Neural progenitor cell (in vitro differentiated cells): Measurements from ENCODE around the gene SMIM41. TPM values are rescaled to one million over a fixed set of nuclear protein-coding genes. Genes with fewer than 3 reads are reported as not detected.
A peak's percentile ranks its signal among the peaks of the same experiment; 100 is the strongest.

Experiments
- DNase-seq: peaks from one replicate; pipeline ENCODE4 v3.0.0-alpha.2; 2016; ENCODE audit warnings: low spot score
- H2AFZ ChIP-seq: fragments of 200-600 bp; sonication (generic); replicated peaks from 2 replicates; pipeline ENCODE4 v1.6.1; 2016; ENCODE audit warnings: antibody characterized with exemption
- H3F3A ChIP-seq: fragments of 200-600 bp; sonication (generic); 2 replicates; pipeline ENCODE4 v1.6.1; 2016; ENCODE audit warnings: antibody characterized with exemption, low read depth
- H3K27ac ChIP-seq: fragments of 200-600 bp; sonication (generic); 2 replicates; pipeline ENCODE4 v1.5.1; 2016; ENCODE audit warnings: mild to moderate bottlenecking
- H3K27me3 ChIP-seq: fragments of 200-600 bp; sonication (generic); 2 replicates; pipeline ENCODE4 v1.6.1; 2016; ENCODE audit warnings: mild to moderate bottlenecking, moderate library complexity
- H3K36me3 ChIP-seq: fragments of 200-600 bp; sonication (generic); 2 replicates; pipeline ENCODE4 v1.5.1; 2016
- H3K4me1 ChIP-seq: fragments of 200-600 bp; sonication (generic); 2 replicates; pipeline ENCODE4 v1.6.1; 2016; ENCODE audit warnings: mixed run types
- H3K4me2 ChIP-seq: fragments of 200-600 bp; sonication (generic); 2 replicates; pipeline ENCODE4 v1.6.1; 2016
- H3K4me3 ChIP-seq: fragments of 200-600 bp; sonication (generic); 2 replicates; pipeline ENCODE4 v1.5.1; 2016
- H3K79me2 ChIP-seq: fragments of 200-600 bp; sonication (generic); 2 replicates; pipeline ENCODE4 v1.6.1; 2016; ENCODE audit warnings: low read depth
- H3K9ac ChIP-seq: fragments of 200-600 bp; sonication (generic); 2 replicates; pipeline ENCODE4 v1.6.1; 2016
- H3K9me3 ChIP-seq: fragments of 200-600 bp; sonication (generic); 2 replicates; pipeline ENCODE4 v1.5.1; 2016; ENCODE audit warnings: low read depth
- H4K20me1 ChIP-seq: fragments of 200-600 bp; sonication (generic); 2 replicates; pipeline ENCODE4 v1.6.1; 2016; ENCODE audit warnings: low read depth
- H3K27ac Mint-ChIP-seq: 3 replicates; pipeline ENCODE4 v1.8.0; 2021; ENCODE audit warnings: mixed read lengths
- H3K27me3 Mint-ChIP-seq: 2 replicates; pipeline ENCODE4 v1.8.0; 2022; ENCODE audit warnings: low read depth, mild to moderate bottlenecking, inconsistent platforms, moderate library complexity, mixed read lengths; ENCODE audit not compliant: insufficient read depth
- H3K36me3 Mint-ChIP-seq: 3 replicates; pipeline ENCODE4 v1.8.0; 2021; ENCODE audit warnings: mixed read lengths
- H3K4me1 Mint-ChIP-seq: 3 replicates; pipeline ENCODE4 v1.8.0; 2021; ENCODE audit warnings: mixed read lengths
- H3K4me3 Mint-ChIP-seq: 3 replicates; pipeline ENCODE4 v1.8.0; 2021; ENCODE audit warnings: mild to moderate bottlenecking, moderate library complexity, mixed read lengths
- H3K9me3 Mint-ChIP-seq: 3 replicates; pipeline ENCODE4 v1.8.0; 2020; ENCODE audit warnings: mixed read lengths
- CTCF ChIP-seq: fragments of 200-600 bp; sonication (generic); IDR thresholded peaks from 2 replicates; pipeline ENCODE4 v1.5.1; 2017; ENCODE audit warnings: antibody characterized with exemption, mild to moderate bottlenecking
- EZH2 ChIP-seq: fragments of 200-600 bp; sonication (generic); IDR thresholded peaks from 2 replicates; pipeline ENCODE4 v1.6.1; 2017; ENCODE audit warnings: antibody characterized with exemption, mild to moderate bottlenecking, moderate library complexity
- EZH2phosphoT487 ChIP-seq: fragments of 200-600 bp; sonication (generic); IDR thresholded peaks from 2 replicates; pipeline ENCODE4 v1.6.1; 2017; ENCODE audit warnings: antibody characterized with exemption
- total RNA-seq: library from RNA; depleted of rRNA; stranded (reverse); fragments of >200 nt; gene quantifications from 2 replicates; pipeline ENCODE4 v1.2.3, GENCODE V29; 2015; ENCODE audit warnings: low replicate concordance

Gene SMIM41
- total RNA-seq, 1 donor from 2014 or later = not detected

- H3K36me3 Mint-ChIP-seq = no peaks in the 10 kb centered on the region
- no peak overlapping the region for H3K4me3 ChIP-seq
- DNase-seq = no peak
- no peak overlapping the region for H3K4me3 Mint-ChIP-seq
- no peaks in the 10 kb centered on the region for H3K36me3 ChIP-seq
- TF ChIP-seq CTCF = no peak
- TF ChIP-seq EZH2 = no peak
- TF ChIP-seq EZH2phosphoT487 = no peak
- H3K4me1 ChIP-seq = no peaks in the 10 kb centered on the region
- peaks cover 16% of the 10 kb centered on the region for H3K4me1 Mint-ChIP-seq
- H3K27me3 Mint-ChIP-seq = peaks cover 13% of the 10 kb centered on the region
- H4K20me1 ChIP-seq = no peaks in the 10 kb centered on the region
- H3K4me2 ChIP-seq = no peak overlapping the region
- H3K79me2 ChIP-seq = no peaks in the 10 kb centered on the region
- H3K27ac ChIP-seq = no peak overlapping the region
- H3K27me3 ChIP-seq = no peaks in the 10 kb centered on the region
- no peaks in the 10 kb centered on the region for H3F3A ChIP-seq
- H3K9me3 ChIP-seq = no peaks in the 10 kb centered on the region
- no peak overlapping the region for H2AFZ ChIP-seq
- H3K27ac Mint-ChIP-seq = no peak overlapping the region
- H3K9me3 Mint-ChIP-seq = no peaks in the 10 kb centered on the region
- no peak overlapping the region for H3K9ac ChIP-seq
These were observed 7.7 kb downstream of the SMIM41 start for GRCh38 chr12:52086944-52087835.

DNA sequence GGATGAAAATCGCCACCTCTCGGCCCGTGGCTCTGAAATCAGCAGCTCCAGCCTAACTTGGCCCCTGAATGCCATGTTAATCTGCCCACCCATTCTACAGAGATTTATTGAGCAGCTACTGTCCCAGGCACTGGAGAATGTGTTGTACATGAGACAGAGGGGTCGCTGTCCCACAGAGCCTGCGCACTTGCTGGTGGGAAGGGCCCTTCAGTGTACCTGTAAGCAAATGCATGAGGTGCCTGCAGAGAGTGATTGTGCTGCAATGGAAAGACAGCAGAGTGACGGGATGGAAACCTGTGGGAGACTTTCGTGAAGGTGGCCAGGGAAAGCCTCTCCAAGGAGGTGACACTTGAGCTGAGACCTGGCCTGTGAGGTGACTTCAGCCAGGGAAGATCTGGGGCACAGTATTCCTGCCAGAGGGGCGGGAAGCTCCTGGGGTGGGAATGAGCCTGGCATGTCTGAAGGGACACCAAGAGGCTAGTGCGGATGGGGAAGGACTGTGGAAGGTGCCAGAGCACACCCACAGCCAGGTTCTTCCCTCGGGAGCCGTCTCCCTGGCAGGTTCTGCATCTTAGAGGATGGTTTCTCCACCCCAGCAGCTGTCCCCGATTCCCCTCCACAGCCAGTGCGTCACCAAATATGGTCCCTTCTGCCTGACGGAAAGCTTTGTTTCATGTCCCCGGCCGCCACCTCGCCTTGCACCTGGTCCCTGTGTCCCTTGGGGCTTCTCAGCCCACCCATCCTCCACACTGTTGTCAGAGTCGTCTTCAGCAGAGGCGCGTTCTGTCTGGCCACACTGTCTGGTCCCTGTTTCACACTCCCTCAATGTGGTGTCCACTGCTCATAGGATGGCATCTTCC lies 8.7 kb downstream of the SMIM41 start:
- H3K4me3 ChIP-seq = no peak overlapping the region
- H3K36me3 Mint-ChIP-seq = no peaks in the 10 kb centered on the region
- no peaks in the 10 kb centered on the region for H3K9me3 ChIP-seq
- DNase-seq = no peak
- no peak overlapping the region for H3K27ac ChIP-seq
- no peak overlapping the region for H2AFZ ChIP-seq
- no peaks in the 10 kb centered on the region for H4K20me1 ChIP-seq
- H3F3A ChIP-seq = no peaks in the 10 kb centered on the region
- no peak overlapping the region for H3K9ac ChIP-seq
- no peaks in the 10 kb centered on the region for H3K36me3 ChIP-seq
- no peaks in the 10 kb centered on the region for H3K79me2 ChIP-seq
- no peaks in the 10 kb centered on the region for H3K4me1 ChIP-seq
- H3K9me3 Mint-ChIP-seq = no peaks in the 10 kb centered on the region
- no peak overlapping the region for H3K4me2 ChIP-seq
- H3K27me3 Mint-ChIP-seq = peaks cover 13% of the 10 kb centered on the region
- H3K4me1 Mint-ChIP-seq = peaks cover 12% of the 10 kb centered on the region
- H3K27me3 ChIP-seq = no peaks in the 10 kb centered on the region
- no peak overlapping the region for H3K4me3 Mint-ChIP-seq
- no peak overlapping the region for H3K27ac Mint-ChIP-seq
- TF ChIP-seq EZH2 (no peak), CTCF (no peak), EZH2phosphoT487 (no peak)

DNA sequence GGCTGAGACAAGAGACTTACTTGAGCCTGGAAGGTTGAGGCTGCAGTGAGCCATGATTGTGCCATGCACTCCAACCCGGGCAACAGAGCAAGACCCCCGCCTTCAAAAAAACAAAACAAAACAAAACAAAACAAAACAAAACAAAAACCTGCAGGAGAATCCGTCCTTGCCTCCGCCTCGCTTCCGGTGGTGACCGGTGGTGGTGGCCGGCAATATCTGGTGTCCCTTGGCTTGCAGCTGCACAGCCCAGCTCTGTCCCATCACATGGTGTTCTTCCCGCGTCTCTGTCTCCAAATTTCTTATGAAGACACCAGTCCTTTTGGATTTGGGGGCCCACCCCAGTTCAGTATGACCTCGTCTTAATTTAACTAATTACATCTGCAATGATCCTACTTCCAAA lies 10.0 kb downstream of the SMIM41 start:
- TF ChIP-seq EZH2 (no peak), EZH2phosphoT487 (no peak), CTCF (no peak)
- Mint-ChIP-seq H3K36me3 (no peaks in the 10 kb centered on the region), H3K27me3 (peaks cover 11% of the 10 kb centered on the region), H3K27ac (peak overlapping the region; percentile 8), H3K4me1 (peaks cover 6% of the 10 kb centered on the region), H3K4me3 (no peak overlapping the region), H3K9me3 (peaks cover 1% of the 10 kb centered on the region)
- no peak for DNase-seq
- Histone ChIP-seq H3K4me1 (no peaks in the 10 kb centered on the region), H3F3A (no peaks in the 10 kb centered on the region), H4K20me1 (no peaks in the 10 kb centered on the region), H3K79me2 (no peaks in the 10 kb centered on the region), H3K27me3 (no peaks in the 10 kb centered on the region), H3K36me3 (no peaks in the 10 kb centered on the region), H3K4me3 (no peak overlapping the region), H3K9me3 (no peaks in the 10 kb centered on the region), H3K4me2 (no peak overlapping the region), H3K27ac (no peak overlapping the region), H3K9ac (no peak overlapping the region), H2AFZ (no peak overlapping the region)
